Nephron progenitor cell (in vitro differentiated cells): Measurements from ENCODE around the gene MAP7D1.
A peak's percentile ranks its signal among the peaks of the same experiment; 100 is the strongest.

ENCODE experiments used
- DNase-seq: peaks from one replicate; pipeline ENCODE4 v3.0.0; 2021
- H3K27ac Mint-ChIP-seq: 2 replicates; pipeline ENCODE4 v1.8.0; 2021; ENCODE audit warnings: mild to moderate bottlenecking, moderate library complexity, mixed read lengths
- H3K27me3 Mint-ChIP-seq: 2 replicates; pipeline ENCODE4 v1.8.0; 2021; ENCODE audit warnings: mild to moderate bottlenecking, low read depth, mixed read lengths; ENCODE audit not compliant: poor library complexity
- H3K36me3 Mint-ChIP-seq: 2 replicates; pipeline ENCODE4 v1.8.0; 2021; ENCODE audit warnings: low read depth, mixed read lengths
- H3K4me1 Mint-ChIP-seq: 2 replicates; pipeline ENCODE4 v1.8.0; 2021; ENCODE audit warnings: mixed read lengths
- H3K4me3 Mint-ChIP-seq: 2 replicates; pipeline ENCODE4 v1.8.0; 2021; ENCODE audit warnings: mild to moderate bottlenecking, moderate library complexity, mixed read lengths
- H3K9me3 Mint-ChIP-seq: 2 replicates; pipeline ENCODE4 v1.8.0; 2021; ENCODE audit warnings: mild to moderate bottlenecking, moderate library complexity, mixed read lengths
- TF ChIP-seq, protein P1 (sequence below): fragments of 200-600 bp; sonication (generic); IDR thresholded peaks from 2 replicates; pipeline ENCODE4 v1.5.0; 2021; ENCODE audit warnings: antibody characterized with exemption

Gene MAP7D1

GRCh38 chr1:36160388-36160948, 4.5 kb downstream of the MAP7D1 start:
- Mint-ChIP-seq H3K4me3 (peak overlapping the region; percentile 83), H3K36me3 (peaks cover 22% of the 10 kb centered on the region), H3K9me3 (no peaks in the 10 kb centered on the region), H3K4me1 (peaks cover 58% of the 10 kb centered on the region), H3K27me3 (no peaks in the 10 kb centered on the region), H3K27ac (peak overlapping the region; percentile 72)
- TF ChIP-seq, protein P1, sequence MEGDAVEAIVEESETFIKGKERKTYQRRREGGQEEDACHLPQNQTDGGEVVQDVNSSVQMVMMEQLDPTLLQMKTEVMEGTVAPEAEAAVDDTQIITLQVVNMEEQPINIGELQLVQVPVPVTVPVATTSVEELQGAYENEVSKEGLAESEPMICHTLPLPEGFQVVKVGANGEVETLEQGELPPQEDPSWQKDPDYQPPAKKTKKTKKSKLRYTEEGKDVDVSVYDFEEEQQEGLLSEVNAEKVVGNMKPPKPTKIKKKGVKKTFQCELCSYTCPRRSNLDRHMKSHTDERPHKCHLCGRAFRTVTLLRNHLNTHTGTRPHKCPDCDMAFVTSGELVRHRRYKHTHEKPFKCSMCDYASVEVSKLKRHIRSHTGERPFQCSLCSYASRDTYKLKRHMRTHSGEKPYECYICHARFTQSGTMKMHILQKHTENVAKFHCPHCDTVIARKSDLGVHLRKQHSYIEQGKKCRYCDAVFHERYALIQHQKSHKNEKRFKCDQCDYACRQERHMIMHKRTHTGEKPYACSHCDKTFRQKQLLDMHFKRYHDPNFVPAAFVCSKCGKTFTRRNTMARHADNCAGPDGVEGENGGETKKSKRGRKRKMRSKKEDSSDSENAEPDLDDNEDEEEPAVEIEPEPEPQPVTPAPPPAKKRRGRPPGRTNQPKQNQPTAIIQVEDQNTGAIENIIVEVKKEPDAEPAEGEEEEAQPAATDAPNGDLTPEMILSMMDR: no peak
- DNase-seq: no peak

DNA sequence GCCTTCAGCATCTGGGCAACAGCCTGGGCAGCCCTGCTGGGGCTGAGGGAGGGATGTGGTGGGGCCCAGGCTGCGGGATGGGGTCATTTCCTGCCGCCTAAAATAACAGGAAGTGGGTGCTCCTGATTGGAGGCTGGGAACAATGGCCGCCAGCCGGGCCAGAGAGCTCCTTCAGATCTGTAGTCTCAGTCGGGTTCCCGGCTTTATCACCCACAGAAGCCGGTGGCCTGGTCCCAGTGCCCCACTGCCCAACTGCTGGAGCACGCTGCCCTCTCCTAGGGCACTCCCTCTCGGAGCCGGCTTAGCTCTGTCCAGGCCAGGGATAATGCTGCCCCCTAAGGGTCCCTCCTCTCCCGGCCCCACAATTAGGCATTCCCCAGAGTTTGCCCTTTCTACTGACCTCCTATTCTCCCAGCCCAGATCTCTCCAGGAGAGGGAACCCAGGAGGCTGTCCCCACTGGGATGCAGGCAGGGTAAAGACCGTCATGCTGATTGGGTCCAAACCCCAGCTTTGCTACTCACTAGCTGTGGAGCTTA, 5.1 kb downstream of the MAP7D1 start:
- peak; percentile 63 for DNase-seq
- Mint-ChIP-seq H3K27ac (peak overlapping the region; percentile 84), H3K36me3 (peaks cover 22% of the 10 kb centered on the region), H3K9me3 (no peaks in the 10 kb centered on the region), H3K4me1 (peaks cover 61% of the 10 kb centered on the region), H3K4me3 (peak overlapping the region; percentile 83), H3K27me3 (no peaks in the 10 kb centered on the region)
- TF ChIP-seq, protein P1: peak; percentile 34

GRCh38 chr1:36161641-36162531, 5.9 kb downstream of the MAP7D1 start:
- no peak for DNase-seq
- Mint-ChIP-seq H3K27me3 (no peaks in the 10 kb centered on the region), H3K4me1 (peaks cover 70% of the 10 kb centered on the region), H3K36me3 (peaks cover 27% of the 10 kb centered on the region), H3K27ac (peak overlapping the region; percentile 84), H3K9me3 (no peaks in the 10 kb centered on the region), H3K4me3 (peak overlapping the region; percentile 83)
- TF ChIP-seq, protein P1: no peak

DNA sequence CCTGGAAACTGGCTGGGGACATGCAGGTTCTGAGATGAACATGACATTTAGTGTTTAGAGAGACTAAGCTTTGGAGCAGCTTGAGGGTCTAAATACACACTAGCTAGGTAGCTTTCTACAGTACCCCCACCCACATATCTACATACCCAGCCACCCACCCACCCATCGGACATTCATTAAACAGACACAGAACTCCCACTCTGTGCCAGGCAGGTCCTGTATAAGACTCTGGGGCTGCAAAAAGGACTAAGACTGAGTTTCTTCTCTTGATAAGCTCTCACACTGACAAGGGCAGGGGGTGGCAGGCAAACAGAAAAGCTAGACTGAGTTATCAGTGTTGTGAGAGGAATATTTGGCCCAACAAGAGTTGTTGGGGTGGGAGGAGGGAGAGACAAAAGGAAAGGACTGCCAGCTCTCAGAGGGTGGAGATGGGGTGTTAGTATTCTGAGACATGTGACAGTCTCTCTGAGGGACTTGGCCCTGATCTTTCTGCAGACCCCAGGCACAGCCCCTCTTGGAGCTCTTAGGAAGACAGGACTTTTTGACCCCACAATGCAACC, 6.8 kb downstream of the MAP7D1 start:
- Mint-ChIP-seq H3K4me3 (peak overlapping the region; percentile 83), H3K36me3 (peaks cover 32% of the 10 kb centered on the region), H3K27ac (peak overlapping the region; percentile 84), H3K9me3 (no peaks in the 10 kb centered on the region), H3K27me3 (no peaks in the 10 kb centered on the region), H3K4me1 (peaks cover 71% of the 10 kb centered on the region)
- TF ChIP-seq, protein P1: no peak
- DNase-seq: no peak

DNA sequence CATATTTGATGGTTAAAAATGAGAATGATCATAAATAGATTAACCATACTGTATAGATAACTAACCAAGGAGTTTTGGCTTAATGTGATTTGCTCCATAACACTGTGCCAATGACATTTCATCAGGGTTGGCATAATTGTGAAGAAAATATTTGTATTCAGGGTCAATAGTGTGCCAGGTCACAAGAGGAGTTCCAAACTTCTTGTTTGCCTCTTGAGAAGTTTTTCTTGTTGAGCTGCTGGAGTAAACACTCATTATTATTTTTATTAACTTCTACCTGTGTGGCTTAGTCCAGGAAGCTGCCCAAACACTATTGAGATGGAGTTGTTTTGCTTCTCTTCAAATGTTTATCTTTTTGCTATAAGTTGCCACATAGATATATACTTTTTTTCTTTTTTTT, 7.5 kb downstream of the MAP7D1 start:
- TF ChIP-seq, protein P1: no peak
- Mint-ChIP-seq H3K36me3 (peaks cover 31% of the 10 kb centered on the region), H3K4me3 (no peak overlapping the region), H3K4me1 (peaks cover 69% of the 10 kb centered on the region), H3K27me3 (no peaks in the 10 kb centered on the region), H3K9me3 (no peaks in the 10 kb centered on the region), H3K27ac (no peak overlapping the region)
- no peak for DNase-seq
